Keratinocyte (primary cell): ENCODE measurements around the gene SYNJ2.

Source experiments
- EZH2 ChIP-seq: IDR thresholded peaks from one replicate; pipeline ENCODE4 v1.6.1; 2012; ENCODE audit warnings: inconsistent platforms, mild to moderate bottlenecking, low read length, moderate library complexity
- TF ChIP-seq, protein P1 (sequence below), 3 experiments: IDR thresholded peaks in 1 of 3; conservative IDR thresholded peaks in 1 of 3; optimal IDR thresholded peaks in 1 of 3; 2 replicates in 2 of 3; 3 replicates in 1 of 3; pipeline versions ENCODE3 to v1.5.1; 2011; ENCODE audit warnings: low read length in 3 of 3, mild to moderate bottlenecking in 3 of 3, moderate library complexity in 2 of 3, control low read depth in 1 of 3, inconsistent platforms in 1 of 3; ENCODE audit not compliant: insufficient read depth in 2 of 3; ENCODE audit errors: extremely low read depth in 1 of 3

DNA sequence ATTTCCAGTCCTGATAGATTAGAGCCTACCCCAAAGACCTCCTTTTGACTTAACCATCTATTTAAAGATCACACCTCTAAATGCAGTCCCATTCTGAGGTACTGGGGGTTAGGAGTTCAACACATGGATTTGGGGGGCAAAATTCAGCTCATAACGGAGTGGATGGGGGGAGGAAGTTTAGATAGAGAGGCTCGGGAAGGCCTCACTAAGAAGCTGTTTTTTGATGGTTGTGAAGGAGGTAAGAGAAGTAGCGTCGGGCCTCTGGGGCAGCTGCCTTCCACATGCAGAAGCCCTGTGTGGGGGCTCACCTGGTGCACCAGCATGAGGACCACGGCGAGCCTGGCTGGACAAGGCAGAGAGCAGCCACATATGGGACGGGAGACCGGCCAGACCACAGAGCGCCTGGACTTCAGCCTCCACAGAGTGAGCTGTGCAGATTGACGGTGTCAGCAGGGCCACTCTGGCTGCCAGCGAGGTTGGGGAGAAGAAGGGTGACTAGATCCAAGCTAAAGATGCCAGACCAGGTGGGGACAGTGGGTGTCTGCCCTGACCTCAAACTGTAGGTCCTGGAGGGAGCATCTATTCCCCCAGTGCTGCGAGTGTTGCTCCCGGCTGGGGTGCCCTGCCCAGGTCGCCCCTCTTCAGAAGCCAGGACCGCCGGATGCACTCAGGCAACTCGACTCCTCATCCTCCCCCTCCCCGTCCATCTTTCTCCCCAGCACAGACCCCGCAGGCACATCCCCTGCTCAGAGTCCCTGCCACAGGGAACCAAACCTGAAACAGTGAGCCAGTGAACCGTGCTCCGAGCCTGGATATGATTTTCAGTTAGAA, 5.1 kb upstream of the SYNJ2 start:
- TF ChIP-seq, protein P1, sequence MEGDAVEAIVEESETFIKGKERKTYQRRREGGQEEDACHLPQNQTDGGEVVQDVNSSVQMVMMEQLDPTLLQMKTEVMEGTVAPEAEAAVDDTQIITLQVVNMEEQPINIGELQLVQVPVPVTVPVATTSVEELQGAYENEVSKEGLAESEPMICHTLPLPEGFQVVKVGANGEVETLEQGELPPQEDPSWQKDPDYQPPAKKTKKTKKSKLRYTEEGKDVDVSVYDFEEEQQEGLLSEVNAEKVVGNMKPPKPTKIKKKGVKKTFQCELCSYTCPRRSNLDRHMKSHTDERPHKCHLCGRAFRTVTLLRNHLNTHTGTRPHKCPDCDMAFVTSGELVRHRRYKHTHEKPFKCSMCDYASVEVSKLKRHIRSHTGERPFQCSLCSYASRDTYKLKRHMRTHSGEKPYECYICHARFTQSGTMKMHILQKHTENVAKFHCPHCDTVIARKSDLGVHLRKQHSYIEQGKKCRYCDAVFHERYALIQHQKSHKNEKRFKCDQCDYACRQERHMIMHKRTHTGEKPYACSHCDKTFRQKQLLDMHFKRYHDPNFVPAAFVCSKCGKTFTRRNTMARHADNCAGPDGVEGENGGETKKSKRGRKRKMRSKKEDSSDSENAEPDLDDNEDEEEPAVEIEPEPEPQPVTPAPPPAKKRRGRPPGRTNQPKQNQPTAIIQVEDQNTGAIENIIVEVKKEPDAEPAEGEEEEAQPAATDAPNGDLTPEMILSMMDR (optimal IDR thresholded peaks at IDR 0.05 in 1 of 3, IDR thresholded peaks at IDR 0.05 in 1 of 3, conservative IDR thresholded peaks at IDR 0.05 in 1 of 3; ENCODE audit: extremely low read depth in 1 of 3, insufficient read depth in 2 of 3, low read length in 3 of 3) = no peak
- TF ChIP-seq EZH2 = no peak
